ENCODE data around the gene OCIAD2.

OCIAD2 gene

DNA sequence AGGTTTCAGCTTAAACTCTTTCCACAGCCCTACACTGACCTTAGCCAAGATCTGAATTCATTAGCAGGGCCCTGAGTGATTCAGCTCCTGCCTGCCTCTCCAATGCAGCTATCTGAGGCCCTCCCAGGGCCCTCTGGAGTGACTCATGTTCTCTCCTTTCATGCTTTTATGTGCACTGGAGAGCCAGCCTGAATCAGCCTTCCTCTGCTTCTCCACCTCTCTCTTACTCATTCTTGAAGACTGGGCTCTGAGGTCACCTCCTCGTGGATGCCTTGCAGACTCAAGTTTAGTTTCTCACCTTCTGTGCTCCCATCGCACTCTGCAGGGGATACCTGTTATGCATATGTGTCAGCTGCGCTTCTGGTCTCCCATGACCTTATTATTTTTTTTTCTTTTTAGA is 3.1 kb upstream of the OCIAD2 start:
- TF ChIP-seq, protein P1, sequence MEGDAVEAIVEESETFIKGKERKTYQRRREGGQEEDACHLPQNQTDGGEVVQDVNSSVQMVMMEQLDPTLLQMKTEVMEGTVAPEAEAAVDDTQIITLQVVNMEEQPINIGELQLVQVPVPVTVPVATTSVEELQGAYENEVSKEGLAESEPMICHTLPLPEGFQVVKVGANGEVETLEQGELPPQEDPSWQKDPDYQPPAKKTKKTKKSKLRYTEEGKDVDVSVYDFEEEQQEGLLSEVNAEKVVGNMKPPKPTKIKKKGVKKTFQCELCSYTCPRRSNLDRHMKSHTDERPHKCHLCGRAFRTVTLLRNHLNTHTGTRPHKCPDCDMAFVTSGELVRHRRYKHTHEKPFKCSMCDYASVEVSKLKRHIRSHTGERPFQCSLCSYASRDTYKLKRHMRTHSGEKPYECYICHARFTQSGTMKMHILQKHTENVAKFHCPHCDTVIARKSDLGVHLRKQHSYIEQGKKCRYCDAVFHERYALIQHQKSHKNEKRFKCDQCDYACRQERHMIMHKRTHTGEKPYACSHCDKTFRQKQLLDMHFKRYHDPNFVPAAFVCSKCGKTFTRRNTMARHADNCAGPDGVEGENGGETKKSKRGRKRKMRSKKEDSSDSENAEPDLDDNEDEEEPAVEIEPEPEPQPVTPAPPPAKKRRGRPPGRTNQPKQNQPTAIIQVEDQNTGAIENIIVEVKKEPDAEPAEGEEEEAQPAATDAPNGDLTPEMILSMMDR (conservative IDR thresholded peaks at IDR 0.05; ENCODE audit: control insufficient read depth, insufficient read depth, low read depth, low read length), result no peak
- DNase-seq (ENCODE audit: low read depth), result peak; percentile 99
- H3K4me3 ChIP-seq (ENCODE audit: control insufficient read depth, low read depth, low read length), result no peak overlapping the region

DNA sequence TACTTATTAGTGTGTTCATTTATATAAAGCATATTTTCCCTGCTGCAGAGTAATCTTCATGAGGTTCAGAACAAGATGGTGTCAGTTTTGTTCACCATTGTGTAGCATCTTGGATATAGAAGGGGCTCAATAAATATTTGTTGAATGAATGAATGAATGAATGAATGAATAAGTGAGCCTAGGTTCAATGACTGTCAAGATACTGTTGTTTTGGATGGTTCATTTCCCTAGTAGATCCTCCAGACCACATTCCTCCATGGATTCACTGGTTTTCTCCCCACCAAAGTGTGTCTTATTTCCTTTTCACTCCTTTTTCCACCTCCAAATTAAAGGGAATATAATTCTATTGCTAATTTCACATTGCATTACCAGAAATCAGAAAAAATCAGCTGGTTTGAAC is 2.1 kb upstream of the OCIAD2 start:
- TF ChIP-seq, protein P1 (conservative IDR thresholded peaks at IDR 0.05; ENCODE audit: control insufficient read depth, insufficient read depth, low read depth, low read length), result no peak
- DNase-seq (ENCODE audit: low read depth), result no peak

DNA sequence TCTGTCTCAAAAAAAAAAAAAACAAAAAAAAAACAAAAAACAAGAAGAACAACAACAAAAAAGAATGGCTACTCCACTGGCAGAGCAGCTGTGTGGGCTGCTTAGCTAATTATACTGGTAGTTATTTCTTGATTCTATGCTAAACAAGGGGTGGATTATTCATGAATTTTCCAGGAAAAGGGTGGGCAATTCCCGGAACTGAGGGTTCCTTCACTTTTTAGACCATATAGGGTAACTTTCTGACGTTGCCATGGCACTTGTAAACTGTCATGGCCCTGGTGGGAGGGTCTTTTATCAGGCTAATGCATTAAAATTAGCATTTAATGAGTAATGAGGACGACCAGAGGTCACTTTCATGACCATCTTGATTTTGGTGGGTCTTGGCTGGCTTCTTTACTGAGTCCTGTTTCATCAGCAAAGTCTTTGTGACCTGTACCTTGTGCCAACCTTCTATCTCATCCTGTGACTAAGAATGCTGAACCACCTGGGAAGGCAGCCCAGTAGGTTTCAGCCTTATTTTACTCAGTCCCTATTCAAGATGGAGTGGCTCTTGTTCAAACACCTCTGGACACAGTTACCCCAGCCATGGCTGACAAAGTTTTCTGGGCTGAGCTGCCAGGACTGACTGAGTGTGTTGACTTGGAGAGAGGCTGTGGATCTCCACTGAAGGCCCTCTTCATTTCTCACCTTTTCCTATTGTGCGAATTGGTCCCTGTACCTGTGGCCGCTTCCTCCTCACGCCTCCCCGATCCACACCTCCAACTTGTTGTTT is 1.3 kb upstream of the OCIAD2 start:
- no peak overlapping the region for H3K4me3 ChIP-seq (ENCODE audit: control insufficient read depth, low read depth, low read length)
- DNase-seq (ENCODE audit: low read depth), result no peak
- TF ChIP-seq, protein P1 (conservative IDR thresholded peaks at IDR 0.05; ENCODE audit: control insufficient read depth, insufficient read depth, low read depth, low read length), result no peak

More for the DNA sequence above, 2.1 kb upstream of the OCIAD2 start:
- no peak overlapping the region for H3K4me3 ChIP-seq (ENCODE audit: control insufficient read depth, low read depth, low read length)

DNA sequence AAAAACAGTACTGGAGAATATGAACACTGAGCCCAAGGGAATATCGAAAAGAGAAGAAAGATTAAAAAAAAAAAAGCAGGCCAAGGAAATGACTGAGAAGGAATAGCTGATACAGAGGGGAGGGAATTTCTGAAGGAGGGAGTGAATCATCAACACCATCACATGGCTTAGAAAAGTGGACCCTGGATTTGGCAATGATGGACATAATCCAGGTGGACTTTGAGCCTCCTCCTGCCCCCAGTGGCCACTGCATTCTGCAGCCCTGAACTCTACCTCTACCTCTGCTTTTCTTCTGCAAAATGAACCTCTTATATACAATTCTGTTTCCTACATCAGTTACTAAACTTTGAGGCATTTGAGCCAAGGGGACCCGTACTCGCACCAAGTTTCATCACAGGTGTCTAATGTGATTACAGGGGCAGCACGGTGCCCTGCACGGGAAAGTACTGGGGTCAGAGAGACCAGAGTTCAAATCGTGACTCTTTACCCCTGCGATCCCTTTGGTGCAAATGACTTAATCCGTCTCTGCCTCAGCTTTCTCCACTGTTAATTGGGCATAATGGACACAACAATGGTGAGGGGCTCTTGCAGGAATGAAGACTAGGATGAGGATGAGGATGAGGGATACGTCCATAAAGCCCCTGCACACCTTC is 1.1 kb downstream of the OCIAD2 start:
- DNase-seq (ENCODE audit: low read depth), result peak; percentile 73
- H3K4me3 ChIP-seq (ENCODE audit: control insufficient read depth, low read depth, low read length), result peak overlapping the region; percentile 30
- TF ChIP-seq, protein P1 (conservative IDR thresholded peaks at IDR 0.05; ENCODE audit: control insufficient read depth, insufficient read depth, low read depth, low read length), result peak; percentile 22

DNA sequence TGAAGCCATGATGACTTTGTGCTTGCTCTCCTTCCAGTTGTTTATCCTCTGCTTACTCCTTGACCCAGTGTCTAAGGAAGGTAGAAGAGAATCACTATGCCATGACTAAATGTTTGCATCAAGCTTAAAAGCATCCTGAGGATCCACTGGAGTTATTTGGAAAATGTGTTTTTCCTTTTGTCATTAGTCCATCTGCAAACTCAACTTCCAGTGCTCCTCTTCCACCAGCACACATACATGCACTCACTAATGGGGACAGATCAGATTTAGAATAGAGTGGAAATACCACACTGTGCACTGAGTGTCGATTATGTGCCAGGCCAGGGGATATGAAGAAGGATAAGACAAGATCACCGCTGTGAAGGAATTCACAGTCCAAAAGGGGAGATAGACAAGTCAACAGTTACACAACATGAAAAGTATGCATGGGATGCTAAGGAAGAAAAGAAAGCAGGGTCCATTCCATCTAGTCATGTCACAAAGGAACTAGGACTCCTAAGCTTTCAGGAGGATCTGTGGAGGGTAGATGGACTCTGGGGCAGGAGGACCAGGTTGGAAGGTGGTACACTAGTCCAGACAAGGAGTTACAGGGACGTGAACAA is 1.9 kb downstream of the OCIAD2 start:
- TF ChIP-seq, protein P1 (conservative IDR thresholded peaks at IDR 0.05; ENCODE audit: control insufficient read depth, insufficient read depth, low read depth, low read length), result no peak
- no peak overlapping the region for H3K4me3 ChIP-seq (ENCODE audit: control insufficient read depth, low read depth, low read length)
- DNase-seq (ENCODE audit: low read depth), result no peak

DNA sequence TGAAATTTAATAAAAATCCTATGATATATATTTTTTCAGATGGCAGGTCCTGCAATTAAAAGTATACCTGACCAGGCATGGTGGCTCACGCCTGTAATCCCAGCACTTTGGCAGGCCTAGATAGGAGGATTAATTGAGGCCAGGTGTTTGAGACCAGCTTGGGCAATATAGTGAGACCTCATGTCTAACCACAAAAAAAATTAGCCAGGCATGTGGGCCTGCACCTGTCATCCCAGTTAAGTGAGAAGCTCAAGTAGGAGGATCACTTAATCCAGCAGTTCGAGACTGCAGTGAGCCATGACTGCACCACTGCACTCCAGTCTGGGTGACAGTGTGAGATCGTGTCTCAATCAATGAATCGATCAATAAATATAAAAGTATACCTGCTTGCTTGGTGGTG is 2.5 kb downstream of the OCIAD2 start:
- TF ChIP-seq, protein P1 (conservative IDR thresholded peaks at IDR 0.05; ENCODE audit: control insufficient read depth, insufficient read depth, low read depth, low read length), result no peak
- no peak overlapping the region for H3K4me3 ChIP-seq (ENCODE audit: control insufficient read depth, low read depth, low read length)
- no peak for DNase-seq (ENCODE audit: low read depth)

Data from fibroblast of mammary gland (primary cell).